ENCODE measurements around the gene SELENOO.

Gene SELENOO

GRCh38 chr22:50224071-50224470 lies 23.3 kb downstream of the SELENOO start:
- FAIRE-seq (no peak), DNase-seq (ENCODE audit: insufficient read length, low spot score) (no peak)
- no peak for TF ChIP-seq CTCF (IDR thresholded peaks at IDR 0.05; ENCODE audit: insufficient read depth, missing control alignments)

GRCh38 chr22:50225200-50225969 lies 24.6 kb downstream of the SELENOO start:
- no peak for TF ChIP-seq CTCF (IDR thresholded peaks at IDR 0.05; ENCODE audit: insufficient read depth, missing control alignments)
- no peak for FAIRE-seq
- no peak for DNase-seq (ENCODE audit: insufficient read length, low spot score)

- no peak for TF ChIP-seq CTCF (IDR thresholded peaks at IDR 0.05; ENCODE audit: insufficient read depth, missing control alignments)
- no peak for FAIRE-seq
- no peak for DNase-seq (ENCODE audit: insufficient read length, low spot score)
Observed at GRCh38 chr22:50226063-50226874, 25.5 kb downstream of the SELENOO start.

GRCh38 chr22:50226875-50227165 lies 26.0 kb downstream of the SELENOO start:
- TF ChIP-seq CTCF (IDR thresholded peaks at IDR 0.05; ENCODE audit: insufficient read depth, missing control alignments), result no peak
- no peak for DNase-seq (ENCODE audit: insufficient read length, low spot score)
- FAIRE-seq, result no peak

- DNase-seq (ENCODE audit: insufficient read length, low spot score) (no peak), FAIRE-seq (no peak)
- TF ChIP-seq CTCF (IDR thresholded peaks at IDR 0.05; ENCODE audit: insufficient read depth, missing control alignments), result no peak
Observed at GRCh38 chr22:50227579-50228215, 26.9 kb downstream of the SELENOO start.

- no peak for FAIRE-seq
Observed at GRCh38 chr22:50228366-50228765, 27.6 kb downstream of the SELENOO start.

More at GRCh38 chr22:50228366-50228765, 27.6 kb downstream of the SELENOO start:
- no peak for TF ChIP-seq CTCF (IDR thresholded peaks at IDR 0.05; ENCODE audit: insufficient read depth, missing control alignments)
- DNase-seq (ENCODE audit: insufficient read length, low spot score), result no peak

Data from D721Med (cell line).